Small intestine (tissue), 7 donors: ENCODE results near the gene RDH13. TPM values are rescaled to one million over a fixed set of nuclear protein-coding genes. Genes with fewer than 3 reads are reported as not detected.
"Not testable (repeated sequence)": the region's sequence is repeated elsewhere in the genome, so short reads cannot be mapped to it uniquely, and the experiment has no call there.

ENCODE experiments used
- DNase-seq, 2 donors: peaks; one replicate each; pipeline versions ENCODE4 v3.0.0 to v3.0.0-alpha.2; 2013
- FAIRE-seq: peaks from 2 replicates; lab custom pipeline; 2012; peaks lifted over from hg19 to GRCh38; lab: Jason Lieb, UNC
- H3K27ac ChIP-seq, 3 donors: one replicate each; pipeline ENCODE4 v1.5.1; 2013; ENCODE audit warnings: low read length in 2 of 3, mild to moderate bottlenecking in 2 of 3, control low read depth in 1 of 3, inconsistent platforms in 1 of 3, low read depth in 1 of 3, moderate library complexity in 1 of 3
- H3K27me3 ChIP-seq, 3 donors: one replicate each; pipeline ENCODE4 v1.6.1; 2013; ENCODE audit warnings: low read length in 3 of 3, inconsistent platforms in 1 of 3; ENCODE audit not compliant: control insufficient read depth in 3 of 3, insufficient read depth in 3 of 3
- H3K36me3 ChIP-seq, 3 donors: one replicate each; pipeline ENCODE4 v1.6.1; 2013; ENCODE audit warnings: low read length in 3 of 3, inconsistent platforms in 1 of 3, low read depth in 1 of 3, mild to moderate bottlenecking in 1 of 3, moderate library complexity in 1 of 3; ENCODE audit not compliant: control insufficient read depth in 3 of 3, insufficient read depth in 2 of 3
- H3K4me1 ChIP-seq, 3 donors: one replicate each; pipeline ENCODE4 v1.6.1; 2013; ENCODE audit warnings: low read length in 2 of 3, inconsistent platforms in 1 of 3, low read depth in 1 of 3, mild to moderate bottlenecking in 1 of 3, moderate library complexity in 1 of 3; ENCODE audit not compliant: control insufficient read depth in 3 of 3, insufficient read depth in 2 of 3
- H3K4me3 ChIP-seq, 3 donors: one replicate each; pipeline ENCODE4 v1.5.1; 2013; ENCODE audit warnings: low read length in 3 of 3, control low read depth in 1 of 3, inconsistent platforms in 1 of 3, low read depth in 1 of 3, mild to moderate bottlenecking in 1 of 3, moderate library complexity in 1 of 3
- H3K9me3 ChIP-seq, 2 donors: one replicate each; pipeline ENCODE4 v1.6.1; 2013; ENCODE audit warnings: low read depth in 1 of 2, low read length in 1 of 2; ENCODE audit not compliant: control insufficient read depth in 2 of 2, insufficient read depth in 1 of 2
- WGBS, 3 donors: extraction: QIAGEN DNeasy Blood & Tissue Kit; methylation state at CpG; one replicate each; pipeline ENCODE4 v1.1.7; 2013; 5-methylcytosine and 5-hydroxymethylcytosine counted together
- polyA plus RNA-seq, 4 donors: library from polyadenylated mRNA; stranded (reverse) in 3 of 4; unstranded in 1 of 4; fragments of 200-250 nt in 3 of 4; fragments of 120-200 nt in 1 of 4; gene quantifications; one replicate each; pipeline versions ENCODE4 v1.2.1 to v1.2.3, GENCODE V29; 2013
- donor health status: healthy with polysubstance abuse.
- donor health status: control.
- donor health status: control.
- donor health status: Bipolar disorder and iron deficiency.
- donor health status: healthy.

The RDH13 gene
- polyA plus RNA-seq, 4 donors, result 21.3 to 28.4 (median 22.2) TPM

GRCh38 chr19:55066107-55066709 is 3.3 kb upstream of the RDH13 start:
- FAIRE-seq (no peak), DNase-seq (no peak)
- WGBS, 3 donors, result 3 to 27% (median 11%) methylated on average over 2 of the region's 2 CpGs
- H3K27ac ChIP-seq, result no peak overlapping the region
- no peaks in the 10 kb centered on the region for H3K36me3 ChIP-seq
- H3K4me3 ChIP-seq, result no peak overlapping the region
- H3K9me3 ChIP-seq, result no peaks in the 10 kb centered on the region
- H3K4me1 ChIP-seq, result peaks cover 0 to 5% (median 0%) of the 10 kb centered on the region in 3 donors
- peaks cover 0 to 6% (median 2%) of the 10 kb centered on the region in 3 donors for H3K27me3 ChIP-seq

GRCh38 chr19:55065516-55065915 is 2.6 kb upstream of the RDH13 start:
- not testable (repeated sequence) for DNase-seq
- WGBS, 3 donors, result 81 to 89% (median 84%) methylated on average over 9 of the region's 9 CpGs

GRCh38 chr19:55063492-55063843 is 520 bp upstream of the RDH13 start:
- FAIRE-seq (no peak), DNase-seq (no peak)
- H3K9me3 ChIP-seq, result no peaks in the 10 kb centered on the region
- WGBS, 3 donors, result 45 to 79% (median 56%) methylated on average over 1 to 3 of the region's 3 CpGs
- no peak overlapping the region for H3K4me3 ChIP-seq
- H3K36me3 ChIP-seq, result peaks cover 3 to 6% (median 4%) of the 10 kb centered on the region in 3 donors
- H3K4me1 ChIP-seq, result no peaks in the 10 kb centered on the region
- H3K27ac ChIP-seq, result no peak overlapping the region
- H3K27me3 ChIP-seq, result peaks cover 0 to 2% (median 0%) of the 10 kb centered on the region in 3 donors

More at GRCh38 chr19:55065516-55065915, 2.6 kb upstream of the RDH13 start:
- not testable (repeated sequence) for H3K27ac ChIP-seq, H3K4me3 ChIP-seq, H3K27me3 ChIP-seq, H3K9me3 ChIP-seq, H3K4me1 ChIP-seq, FAIRE-seq, H3K36me3 ChIP-seq

- peaks cover 5 to 25% (median 12%) of the 10 kb centered on the region in 3 donors for H3K36me3 ChIP-seq
- not testable (repeated sequence) for DNase-seq, H3K4me1 ChIP-seq, H3K4me3 ChIP-seq, H3K9me3 ChIP-seq, FAIRE-seq, H3K27me3 ChIP-seq, H3K27ac ChIP-seq
- 86 to 90% (median 89%) methylated on average over 9 of the region's 9 CpGs for WGBS, 3 donors
Observed at GRCh38 chr19:55060287-55060686, 2.7 kb downstream of the RDH13 start.

GRCh38 chr19:55058781-55059610 is 4.0 kb downstream of the RDH13 start:
- H3K27me3 ChIP-seq, result no peaks in the 10 kb centered on the region

GRCh38 chr19:55056827-55057226 is 6.1 kb downstream of the RDH13 start:
- DNase-seq, result no peak
- Histone ChIP-seq H3K4me1 (no peaks in the 10 kb centered on the region), H3K27ac (no peak overlapping the region), H3K27me3 (no peaks in the 10 kb centered on the region), H3K36me3 (peaks cover 15 to 41% (median 19%) of the 10 kb centered on the region in 3 donors), H3K9me3 (no peaks in the 10 kb centered on the region), H3K4me3 (no peak overlapping the region)
- FAIRE-seq, result no peak
- WGBS, 3 donors, result 96 to 98% (median 97%) methylated on average over 9 of the region's 9 CpGs

More at GRCh38 chr19:55058781-55059610, 4.0 kb downstream of the RDH13 start:
- WGBS, 3 donors, result 95 to 97% (median 96%) methylated on average over 23 of the region's 23 CpGs
- Histone ChIP-seq H3K36me3 (peaks cover 7 to 28% (median 16%) of the 10 kb centered on the region in 3 donors), H3K9me3 (no peaks in the 10 kb centered on the region), H3K4me3 (no peak overlapping the region), H3K4me1 (no peaks in the 10 kb centered on the region), H3K27ac (no peak overlapping the region)
- FAIRE-seq, result no peak
- no peak for DNase-seq

GRCh38 chr19:55053735-55054134 is 9.2 kb downstream of the RDH13 start:
- H3K36me3 ChIP-seq, result peaks cover 12 to 59% (median 22%) of the 10 kb centered on the region in 3 donors
- WGBS, 3 donors, result 82 to 98% (median 84%) methylated on average over 7 of the region's 7 CpGs
- no peak for FAIRE-seq

GRCh38 chr19:55050749-55051532 is 12.0 kb downstream of the RDH13 start:
- no peak for FAIRE-seq
- Histone ChIP-seq H3K9me3 (no peaks in the 10 kb centered on the region), H3K4me3 (no peak overlapping the region), H3K4me1 (no peaks in the 10 kb centered on the region), H3K27ac (no peak overlapping the region), H3K27me3 (no peaks in the 10 kb centered on the region), H3K36me3 (peaks cover 22 to 66% (median 25%) of the 10 kb centered on the region in 3 donors)
- WGBS, 3 donors, result 96 to 97% (median 97%) methylated on average over 25 of the region's 25 CpGs
- no peak for DNase-seq

More at GRCh38 chr19:55053735-55054134, 9.2 kb downstream of the RDH13 start:
- Histone ChIP-seq H3K27ac (no peak overlapping the region), H3K9me3 (no peaks in the 10 kb centered on the region), H3K27me3 (no peaks in the 10 kb centered on the region), H3K4me1 (no peaks in the 10 kb centered on the region), H3K4me3 (no peak overlapping the region)
- no peak for DNase-seq
